HG03469 (cell line): Measurements from ENCODE around the gene MBD1.
A peak's percentile ranks its signal among the peaks of the same experiment; 100 is the strongest.
"Not testable (repeated sequence)": the region's sequence is repeated elsewhere in the genome, so short reads cannot be mapped to it uniquely, and the experiment has no call there.

Experiments used
- ATAC-seq: cut with Tn5 transposase; IDR thresholded peaks from one replicate; pipeline ENCODE4 v1.9.1; 2021; ENCODE audit warnings: mild to moderate bottlenecking, moderate library complexity, moderate number of reproducible peaks; ENCODE audit not compliant: unreplicated experiment

The MBD1 gene

DNA sequence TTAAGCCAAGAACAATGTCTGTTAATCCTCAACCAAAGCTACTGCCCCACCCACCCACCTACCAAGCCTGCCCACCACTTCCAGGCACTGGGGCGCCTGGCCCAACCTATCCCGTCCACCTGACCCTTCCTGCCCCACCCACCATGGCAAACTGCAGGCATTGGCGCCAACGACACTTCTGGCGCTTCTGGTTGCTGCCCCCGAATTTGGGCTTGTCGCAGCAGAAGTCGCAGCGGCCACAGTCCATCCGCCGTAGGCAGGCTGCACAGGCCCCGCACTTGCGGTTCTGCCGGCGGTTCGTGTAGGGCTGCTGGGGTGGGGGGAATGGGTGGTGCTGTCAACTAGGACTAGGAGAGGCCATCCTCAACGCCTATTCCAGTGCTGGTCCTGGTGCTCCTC lies 7.3 kb downstream of the MBD1 start:
- ATAC-seq, result no peak

DNA sequence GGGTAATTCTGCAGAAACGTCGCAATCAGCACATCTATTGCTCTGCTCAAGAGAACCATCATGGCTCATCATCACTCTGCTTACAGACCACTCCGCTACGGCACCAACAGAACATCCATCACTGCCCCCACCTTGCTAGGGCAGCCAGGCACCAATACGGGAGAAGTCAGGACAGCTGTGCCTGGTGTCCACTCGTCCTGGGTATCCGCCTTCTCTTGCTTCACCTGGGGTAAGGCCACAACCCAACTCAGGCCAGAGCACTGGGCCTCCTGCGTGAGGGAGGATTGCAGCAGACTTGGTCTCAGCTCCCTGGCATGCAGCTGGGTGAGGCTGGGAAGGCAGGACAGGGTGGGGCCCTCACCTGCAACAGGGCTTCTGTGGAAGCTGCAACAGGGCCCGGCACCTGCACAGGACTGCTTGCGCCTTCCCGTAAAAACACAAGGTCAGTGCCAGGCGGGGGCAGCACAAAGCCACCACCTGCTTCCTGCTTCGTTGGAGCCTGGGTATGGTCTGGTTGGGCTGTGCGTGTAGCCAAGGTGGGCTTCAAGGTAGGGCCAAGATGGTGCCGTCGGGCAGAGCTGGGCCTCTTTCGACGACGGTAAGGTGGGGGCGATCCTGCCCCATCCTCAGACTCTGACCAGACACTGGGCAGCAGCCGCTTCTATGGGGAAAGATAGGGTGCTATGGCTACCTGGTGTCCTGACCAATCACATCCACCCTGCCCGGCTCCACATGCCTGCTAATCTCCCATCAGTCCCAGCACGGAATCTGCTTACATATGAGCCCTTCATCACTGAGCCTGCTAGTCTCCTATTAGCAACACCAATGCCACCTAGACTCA lies 7.9 kb downstream of the MBD1 start:
- no peak for ATAC-seq

DNA sequence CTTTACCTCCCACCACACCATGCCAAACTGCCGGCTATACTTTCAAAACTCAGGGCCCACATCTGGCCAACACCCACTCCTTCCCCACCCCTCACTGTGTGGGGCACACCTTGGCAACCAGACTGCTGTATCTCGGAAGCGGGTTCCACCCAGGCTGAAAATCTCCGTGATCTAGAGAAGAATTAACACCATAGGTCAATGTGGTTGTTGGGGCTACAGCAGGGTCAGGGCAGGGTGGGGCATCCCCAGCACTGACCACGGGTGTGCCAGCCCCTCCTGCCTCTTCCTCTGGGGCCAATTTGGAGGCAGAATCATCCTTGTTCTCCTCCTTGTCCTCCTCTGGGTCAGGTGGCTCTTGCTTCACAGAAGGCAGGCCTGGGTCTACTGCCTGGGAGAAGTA lies 8.8 kb downstream of the MBD1 start:
- ATAC-seq, result no peak

DNA sequence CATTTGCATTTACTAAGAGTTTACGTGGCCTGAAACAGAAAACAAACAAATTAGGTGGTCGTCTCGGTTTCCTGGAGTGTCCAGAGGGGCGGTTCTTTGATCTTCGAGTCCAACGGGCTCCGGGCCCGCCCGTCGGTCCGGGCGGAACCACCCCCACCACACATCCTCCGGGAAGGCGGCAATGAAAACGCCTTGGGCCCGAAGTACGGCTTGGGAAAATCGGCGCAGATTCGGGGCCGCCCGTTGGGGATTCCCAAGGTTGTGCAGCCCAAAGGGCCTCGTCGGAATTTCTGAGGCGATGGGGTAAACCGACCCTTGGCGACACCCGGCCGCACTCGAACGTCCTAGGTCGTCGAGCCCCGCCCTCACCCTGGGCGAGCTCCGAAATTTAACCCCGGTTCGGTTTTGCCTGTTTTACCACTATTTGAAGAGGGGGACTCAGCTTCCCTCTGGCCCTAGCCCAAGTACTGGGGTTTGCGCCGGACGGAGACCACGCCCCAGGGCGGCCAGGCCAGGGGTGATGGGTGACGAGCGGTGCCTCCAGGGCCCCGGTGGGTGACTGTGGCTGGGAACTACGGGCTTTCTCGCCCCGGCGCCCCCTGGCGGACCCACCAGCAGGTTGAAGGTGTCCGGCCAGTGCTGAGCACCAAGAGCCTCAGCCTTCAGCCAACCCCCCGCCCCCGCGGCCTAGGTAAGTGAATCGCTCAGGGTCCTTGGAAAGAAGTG lies 13.1 kb downstream of the MBD1 start:
- ATAC-seq, result peak; percentile 58

DNA sequence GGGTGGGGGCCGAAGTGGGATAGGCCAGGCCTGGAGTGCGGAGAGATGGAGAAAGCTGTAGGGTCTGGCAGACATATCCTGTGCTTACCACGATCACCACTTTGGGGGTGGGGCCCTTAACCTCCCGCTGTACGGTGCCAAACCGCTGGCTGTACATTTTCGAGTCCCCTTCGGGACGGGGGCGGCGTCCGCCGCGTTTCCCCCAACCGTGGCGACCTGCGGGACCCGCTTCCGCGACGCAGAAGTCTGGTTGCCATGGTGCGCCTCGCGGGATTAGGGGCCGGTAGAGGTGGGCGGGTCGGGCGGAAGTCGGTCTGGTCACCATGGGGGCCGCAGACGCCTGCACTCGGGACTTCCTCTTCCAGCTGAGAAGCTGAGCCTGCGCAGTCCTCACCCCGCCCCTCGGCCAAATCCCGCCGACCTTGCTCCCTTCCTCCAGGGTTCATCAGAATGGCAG lies 15.0 kb downstream of the MBD1 start, which contains the start of gene CFAP53:
CFAP53 (minus strand) TSS at position 248 of the 457 bp plus-strand sequence; CDS start at position 157, 91 bp downstream.
- ATAC-seq, result peak; percentile 57

DNA sequence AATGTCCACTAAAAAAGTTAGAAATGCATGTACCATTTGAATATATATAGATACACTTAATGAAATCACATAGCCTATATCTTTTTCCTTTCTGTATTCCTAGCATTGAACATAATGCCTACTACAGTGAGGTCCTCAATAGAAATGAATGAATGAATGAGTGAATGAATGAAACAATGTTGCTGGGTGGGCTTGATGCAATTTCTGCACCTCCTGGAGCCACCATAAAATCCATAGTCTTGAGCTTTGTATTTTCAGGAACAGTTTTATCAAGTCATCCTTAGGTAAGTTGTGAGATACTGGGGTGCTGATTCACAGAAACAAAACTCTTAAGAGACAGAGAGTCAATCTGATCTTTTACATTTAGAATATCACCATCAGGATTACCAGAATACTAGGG lies 18.3 kb downstream of the MBD1 start:
- ATAC-seq, result no peak

DNA sequence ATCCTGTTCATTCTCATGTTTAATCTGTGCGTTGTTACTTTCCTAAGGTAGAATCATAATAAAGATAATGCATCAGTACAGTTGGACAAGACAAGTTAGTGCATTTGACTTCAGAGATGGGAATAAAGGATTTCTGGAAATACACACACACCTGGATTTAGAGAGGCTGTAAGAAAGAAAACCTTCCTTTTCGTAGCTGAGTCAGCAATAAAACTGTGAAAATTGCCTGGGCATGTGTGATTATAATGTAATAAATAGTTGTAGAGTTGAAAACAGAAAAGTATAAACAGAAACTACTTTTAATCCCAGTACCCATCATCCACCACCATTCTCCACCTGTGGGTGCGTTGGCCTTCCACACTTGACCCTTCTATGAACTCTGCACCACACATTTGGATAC lies 30.4 kb downstream of the MBD1 start:
- no peak for ATAC-seq

DNA sequence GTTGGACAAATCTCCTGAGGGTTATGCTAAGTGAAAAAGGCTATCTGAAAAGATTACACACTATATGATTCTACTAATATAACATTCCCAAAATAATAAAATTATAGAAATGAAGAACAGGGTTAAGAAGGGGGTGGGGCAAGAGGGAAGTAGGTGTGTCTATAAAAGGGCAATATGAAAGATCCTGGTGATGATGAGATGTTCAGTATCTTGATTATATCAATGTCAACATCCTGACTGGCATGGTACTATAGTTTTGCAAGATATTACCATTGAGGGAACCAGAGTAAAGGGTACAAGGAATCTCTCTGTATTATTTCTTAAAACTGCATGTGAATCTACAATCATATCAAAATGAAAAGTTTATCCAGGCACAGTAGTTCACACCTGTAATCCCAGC lies 31.7 kb downstream of the MBD1 start:
- no peak for ATAC-seq

DNA sequence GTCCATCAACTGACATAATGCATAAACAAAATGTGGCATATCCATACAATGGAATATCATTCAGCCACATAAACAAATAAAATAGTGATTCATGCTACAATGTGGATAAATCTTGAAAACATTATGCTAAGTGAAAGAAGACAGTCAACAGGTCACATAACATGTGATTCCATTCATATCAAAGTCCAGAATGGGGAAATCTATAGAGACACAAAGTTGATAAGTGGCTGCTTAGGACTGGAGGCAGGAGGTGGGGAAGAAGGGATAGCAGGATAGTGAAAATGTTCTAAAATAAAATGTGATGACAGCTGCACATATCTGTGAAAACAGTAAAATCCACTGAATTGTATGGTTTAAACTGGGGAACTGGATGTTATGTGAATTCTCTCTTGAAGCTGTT lies 33.8 kb downstream of the MBD1 start:
- no peak for ATAC-seq

DNA sequence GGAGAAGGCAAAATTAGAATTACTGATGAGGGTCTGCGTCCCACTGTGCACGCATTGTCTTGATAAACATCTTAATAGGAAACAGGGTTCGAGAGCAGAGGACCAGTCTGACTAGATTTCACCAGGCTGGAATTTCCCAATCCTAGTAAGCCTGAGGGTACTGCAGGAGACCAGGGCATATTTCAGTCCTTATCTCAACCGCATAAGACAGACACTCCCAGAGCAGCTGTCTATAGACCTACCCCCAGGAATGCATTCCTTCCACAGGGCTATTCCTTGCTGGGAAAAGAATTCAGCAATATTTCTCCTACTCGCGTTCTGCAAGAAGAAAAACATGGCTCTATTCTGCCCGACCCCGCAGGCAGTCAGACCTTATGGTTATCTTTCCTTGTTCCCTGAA lies 39.6 kb downstream of the MBD1 start:
- ATAC-seq, result not testable (repeated sequence)

DNA sequence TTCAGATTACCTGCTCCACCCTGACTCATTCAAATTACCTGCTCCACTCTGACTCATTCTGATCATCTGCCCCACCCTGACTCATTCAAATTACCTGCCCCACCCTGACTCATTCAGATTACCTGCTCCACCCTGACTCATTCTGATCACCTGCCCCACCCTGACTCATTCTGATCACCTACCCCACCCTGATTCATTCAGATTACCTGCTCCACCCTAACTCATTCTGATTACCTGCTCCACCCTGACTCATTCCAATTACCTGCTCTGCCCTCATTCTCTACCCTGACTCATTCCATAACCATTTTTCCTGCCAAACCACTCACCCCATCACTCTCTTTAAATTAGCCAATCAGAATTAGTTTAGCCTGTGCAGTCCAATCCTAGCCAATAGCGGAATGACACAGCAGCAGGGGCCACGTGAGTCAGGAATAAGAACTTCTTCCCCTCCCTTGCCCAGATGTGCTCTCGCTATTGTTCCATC lies 41.2 kb downstream of the MBD1 start:
- no peak for ATAC-seq

DNA sequence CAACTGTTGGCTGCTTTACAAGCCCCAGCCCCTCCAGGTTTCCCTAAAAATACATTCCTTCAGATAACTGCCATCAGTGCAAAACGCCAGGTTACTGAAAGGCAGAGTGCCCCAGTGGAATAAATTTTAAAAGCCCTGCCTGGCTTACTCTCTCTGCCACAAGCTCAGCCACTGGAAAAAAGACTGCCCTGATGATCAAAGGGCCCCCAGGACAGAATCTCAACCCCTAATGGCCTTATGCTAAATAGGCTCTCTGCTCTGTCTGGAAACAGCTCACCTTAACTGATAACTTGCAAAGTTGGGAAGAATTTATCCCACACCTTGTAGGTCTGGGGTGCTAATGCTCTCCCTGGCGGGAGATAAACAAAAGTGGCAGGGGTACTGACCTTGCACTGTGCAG lies 48.9 kb downstream of the MBD1 start:
- ATAC-seq, result no peak

DNA sequence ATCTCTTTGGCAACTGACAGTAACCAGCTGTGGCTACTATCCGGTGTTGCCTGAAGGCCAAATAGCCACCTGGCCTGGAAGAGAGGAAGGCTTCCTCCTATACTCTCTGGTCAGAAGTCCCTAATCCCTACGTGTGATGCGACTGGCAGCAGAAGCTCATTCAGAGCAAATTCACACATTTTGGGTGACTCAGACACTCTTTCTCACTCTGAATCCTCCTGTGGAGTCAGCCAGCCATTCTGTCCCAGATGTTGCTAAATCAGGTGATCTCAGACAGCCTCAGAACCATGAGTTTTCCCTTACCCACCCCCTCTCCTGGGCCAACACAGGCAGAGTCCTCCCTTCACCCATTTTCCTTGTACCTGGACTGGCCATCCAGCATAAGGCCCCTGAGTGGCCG lies 49.7 kb downstream of the MBD1 start:
- ATAC-seq, result no peak

DNA sequence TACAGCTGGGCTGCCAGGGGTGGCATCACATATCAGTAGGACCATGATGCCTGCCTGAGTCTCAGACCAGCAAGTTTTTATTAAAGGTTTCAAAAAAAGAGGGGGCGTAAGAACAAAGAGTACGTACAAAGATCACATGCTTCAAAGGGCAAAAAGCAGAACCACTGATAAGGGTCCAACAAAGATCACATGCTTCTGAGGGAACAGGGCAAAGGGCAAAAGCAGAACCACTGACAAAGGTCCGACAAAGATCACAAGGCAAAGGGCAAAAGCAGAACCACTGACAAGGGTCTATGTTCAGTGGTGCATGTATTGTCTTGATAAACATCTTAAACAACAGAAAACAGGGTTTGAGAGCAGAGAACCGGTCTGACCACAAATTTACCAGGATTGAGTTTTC lies 61.1 kb downstream of the MBD1 start:
- ATAC-seq, result not testable (repeated sequence)
